Fibroblast of mammary gland (primary cell): ENCODE data around the gene COIL.

Source experiments
- DNase-seq: peaks from one replicate; pipeline ENCODE4 v3.0.0-alpha.2; 2010; ENCODE audit warnings: low read depth
- H3K4me3 ChIP-seq: 2 replicates; pipeline ENCODE4 v1.5.1; 2011; ENCODE audit warnings: low read depth, mild to moderate bottlenecking, low read length, moderate library complexity; ENCODE audit not compliant: control insufficient read depth
- TF ChIP-seq, protein P1 (sequence below): conservative IDR thresholded peaks from 2 replicates; pipeline ENCODE4 v1.5.1; 2011; ENCODE audit warnings: low read depth, low read length, inconsistent platforms; ENCODE audit not compliant: control insufficient read depth, insufficient read depth

Gene COIL

DNA sequence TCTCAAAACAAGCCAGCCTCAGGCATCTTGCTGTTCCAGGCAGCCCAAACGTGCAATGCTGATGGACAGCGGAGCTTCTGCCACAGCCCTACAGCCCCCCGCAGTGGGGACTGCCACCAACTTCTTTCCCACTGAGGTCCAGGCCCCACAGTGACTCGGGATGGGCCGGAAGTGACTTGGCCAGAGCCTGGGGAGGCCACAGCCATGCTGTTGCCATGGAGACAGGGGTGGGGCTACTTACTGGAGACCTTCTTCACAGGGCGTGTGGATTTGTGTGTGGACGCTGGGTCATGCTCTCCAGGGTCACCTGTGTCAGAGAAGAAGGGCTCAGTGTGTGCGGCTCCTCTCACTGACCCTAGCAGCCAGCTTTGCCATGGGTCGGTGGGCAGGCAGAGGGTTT is 62.0 kb downstream of the COIL start:
- TF ChIP-seq, protein P1, sequence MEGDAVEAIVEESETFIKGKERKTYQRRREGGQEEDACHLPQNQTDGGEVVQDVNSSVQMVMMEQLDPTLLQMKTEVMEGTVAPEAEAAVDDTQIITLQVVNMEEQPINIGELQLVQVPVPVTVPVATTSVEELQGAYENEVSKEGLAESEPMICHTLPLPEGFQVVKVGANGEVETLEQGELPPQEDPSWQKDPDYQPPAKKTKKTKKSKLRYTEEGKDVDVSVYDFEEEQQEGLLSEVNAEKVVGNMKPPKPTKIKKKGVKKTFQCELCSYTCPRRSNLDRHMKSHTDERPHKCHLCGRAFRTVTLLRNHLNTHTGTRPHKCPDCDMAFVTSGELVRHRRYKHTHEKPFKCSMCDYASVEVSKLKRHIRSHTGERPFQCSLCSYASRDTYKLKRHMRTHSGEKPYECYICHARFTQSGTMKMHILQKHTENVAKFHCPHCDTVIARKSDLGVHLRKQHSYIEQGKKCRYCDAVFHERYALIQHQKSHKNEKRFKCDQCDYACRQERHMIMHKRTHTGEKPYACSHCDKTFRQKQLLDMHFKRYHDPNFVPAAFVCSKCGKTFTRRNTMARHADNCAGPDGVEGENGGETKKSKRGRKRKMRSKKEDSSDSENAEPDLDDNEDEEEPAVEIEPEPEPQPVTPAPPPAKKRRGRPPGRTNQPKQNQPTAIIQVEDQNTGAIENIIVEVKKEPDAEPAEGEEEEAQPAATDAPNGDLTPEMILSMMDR: no peak
- H3K4me3 ChIP-seq: no peak overlapping the region
- DNase-seq: no peak

DNA sequence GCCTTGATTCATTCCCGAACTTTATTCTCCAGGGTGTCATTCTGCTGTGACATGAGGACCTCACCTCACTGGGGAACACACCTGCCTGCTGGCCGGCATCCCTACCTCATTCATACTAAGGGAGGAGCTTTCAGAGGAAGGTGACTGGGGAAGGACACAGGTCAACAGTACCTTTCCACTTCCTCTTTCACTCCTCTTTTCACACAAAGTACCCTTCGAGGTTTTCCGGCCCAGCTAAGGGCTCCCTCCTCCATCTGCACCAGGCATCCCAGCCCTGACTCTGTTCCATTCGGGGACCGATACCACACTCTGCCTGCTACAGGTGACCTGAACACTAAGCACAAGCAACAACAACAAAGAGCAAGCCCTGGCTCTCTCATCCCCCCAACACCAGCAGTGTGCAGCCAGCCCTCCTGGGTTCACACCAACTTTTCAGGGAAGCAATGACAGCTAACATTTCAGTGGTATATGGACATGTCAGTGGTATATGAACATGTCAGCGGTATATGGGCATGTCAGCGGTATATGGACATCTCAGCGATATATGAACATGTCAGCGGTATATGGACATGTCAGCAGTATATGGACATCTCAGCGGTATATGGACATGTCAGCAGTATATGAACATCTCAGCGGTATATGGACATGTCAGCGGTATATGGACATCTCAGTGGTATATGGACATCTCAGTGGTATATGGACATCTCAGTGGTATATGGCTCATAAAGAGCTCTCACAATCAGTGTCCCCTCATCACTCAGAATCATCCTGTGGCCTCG is 63.0 kb downstream of the COIL start:
- no peak for DNase-seq
- H3K4me3 ChIP-seq: no peak overlapping the region
- TF ChIP-seq, protein P1: no peak

DNA sequence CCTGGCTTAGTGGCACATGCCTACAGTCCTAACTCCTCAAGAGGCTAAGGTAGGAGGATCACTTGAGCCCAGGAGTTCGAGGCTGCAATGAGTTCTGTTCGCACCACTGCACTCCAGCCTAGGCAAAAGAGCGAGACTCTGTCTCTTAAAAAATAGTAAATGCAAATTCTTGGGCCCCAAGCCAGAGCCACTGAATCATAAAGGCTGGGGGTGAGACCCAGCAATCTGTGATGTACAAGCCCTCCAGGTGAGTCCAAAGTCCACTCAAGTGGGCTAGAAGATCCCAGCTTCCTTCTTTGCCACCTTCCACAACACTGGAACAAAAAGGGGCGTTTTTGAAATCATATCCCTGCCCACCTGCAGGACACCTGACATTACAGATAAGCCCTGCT is 63.9 kb downstream of the COIL start:
- DNase-seq: no peak
- TF ChIP-seq, protein P1: no peak
- no peak overlapping the region for H3K4me3 ChIP-seq

DNA sequence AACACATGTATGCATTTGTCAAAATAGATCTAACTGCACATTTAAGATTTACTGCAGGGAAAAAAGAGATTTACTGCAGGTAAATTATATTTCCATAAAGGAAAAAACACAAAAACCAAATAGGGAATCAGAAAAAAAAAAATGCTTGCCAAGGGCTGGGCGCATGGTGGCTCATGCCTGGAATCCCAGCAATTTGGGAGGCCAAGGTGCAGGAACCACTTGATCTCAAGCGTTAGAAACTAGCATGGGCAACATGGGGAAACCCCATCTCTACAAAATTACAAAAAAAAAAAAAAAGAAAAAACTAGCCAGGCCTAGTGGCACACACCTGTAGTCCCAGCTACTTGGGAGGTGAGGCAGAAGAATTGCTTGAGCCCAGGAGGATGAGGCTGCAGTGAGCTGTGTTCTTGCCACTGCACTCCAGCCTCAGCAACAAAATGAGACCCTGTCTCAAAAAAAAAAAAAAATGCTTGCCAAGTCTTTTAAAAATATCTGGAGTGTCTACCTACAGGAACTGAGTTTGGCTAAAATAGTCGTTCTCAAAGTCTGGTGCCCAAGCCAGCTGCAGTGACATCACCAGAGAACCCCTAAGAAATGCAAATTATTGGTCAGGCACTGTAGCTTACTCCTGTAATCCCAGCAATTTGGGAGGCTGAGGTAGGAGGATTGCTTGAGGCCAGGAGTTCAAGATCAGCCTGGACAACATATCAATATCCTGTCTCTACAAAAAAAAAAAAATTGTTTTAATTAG is 64.5 kb downstream of the COIL start:
- H3K4me3 ChIP-seq: no peak overlapping the region
- DNase-seq: no peak
- TF ChIP-seq, protein P1: no peak

DNA sequence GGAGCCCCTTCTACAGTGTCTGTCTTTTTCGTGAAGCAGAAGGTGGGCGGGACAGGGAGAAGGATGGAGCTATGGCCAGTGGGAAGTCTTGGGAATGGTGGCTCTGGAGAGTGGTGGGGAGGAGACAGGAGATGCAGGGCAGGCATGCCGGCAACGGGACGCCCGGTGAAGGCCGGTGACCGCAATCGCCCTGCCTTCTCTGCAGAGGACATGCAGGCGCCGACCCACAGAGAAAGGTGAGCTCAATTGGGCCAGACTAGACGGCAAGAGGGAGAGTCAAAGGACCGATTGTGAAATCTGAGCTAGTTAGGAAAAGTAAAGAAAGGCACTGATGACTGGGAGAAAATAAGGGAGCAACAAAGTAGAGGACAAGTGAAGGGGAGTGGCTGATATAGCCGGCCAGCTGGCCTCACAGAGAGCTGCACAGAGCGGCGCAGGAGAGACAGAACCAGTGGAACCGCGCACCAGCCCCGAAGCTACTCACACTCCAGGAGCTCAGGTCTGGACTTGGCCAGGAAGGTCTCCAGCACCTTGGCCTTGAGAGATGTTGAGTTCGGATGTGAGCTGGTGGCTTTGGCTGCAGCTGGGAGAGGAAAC is 65.9 kb downstream of the COIL start:
- DNase-seq: no peak
- TF ChIP-seq, protein P1: no peak

GRCh38 chr17:56893503-56893902 is 67.3 kb downstream of the COIL start:
- no peak overlapping the region for H3K4me3 ChIP-seq
- TF ChIP-seq, protein P1: no peak
- no peak for DNase-seq

More for the DNA sequence above, 65.9 kb downstream of the COIL start:
- no peak overlapping the region for H3K4me3 ChIP-seq
